Right cardiac atrium (tissue), 5 donors: ENCODE results near the gene TMEM182. TPM values are rescaled to one million over a fixed set of nuclear protein-coding genes. Genes with fewer than 3 reads are reported as not detected.

Experiments used
- polyA plus RNA-seq: library from polyadenylated mRNA; stranded (reverse); fragments of 200-250 nt; gene quantifications from one replicate; pipeline ENCODE4 v1.2.3, GENCODE V29; 2013
- total RNA-seq, 4 donors: library from RNA; stranded (reverse); fragmentation: NEBNext Ultra II Directional; extraction: Animal tissue kit (Norgen Biotek cat#: 25700); gene quantifications; one replicate each; pipeline ENCODE4 v1.2.1, GENCODE V29; 2021
- donor health status: healthy with polysubstance abuse.
- donor health status: DM: no; HTN: yes; CAD: no.
- donor health status: DM: no; HTN: no; CAD: no.
- donor health status: DM: no; HTN: yes; CAD: no; lungs with severe emphysema.
- donor health status: DM: yes; HTN: yes; CAD: no.

The TMEM182 gene
- total and polyA plus RNA-seq, 5 donors, result 92.7 to 206 (median 163) TPM

Other genes with a start within 250 kb of the TMEM182 start
- gene SLC9A2, start 142.5 kb upstream of the TMEM182 start, total RNA-seq, result under 1 TPM in 1 of 4 donors, not detected in 3; 0.12 TPM
- gene SLC9A2, start 142.5 kb upstream of the TMEM182 start, polyA plus RNA-seq, result 0.02 TPM